Measurements from ENCODE around the gene MYADML2.

The MYADML2 gene

DNA sequence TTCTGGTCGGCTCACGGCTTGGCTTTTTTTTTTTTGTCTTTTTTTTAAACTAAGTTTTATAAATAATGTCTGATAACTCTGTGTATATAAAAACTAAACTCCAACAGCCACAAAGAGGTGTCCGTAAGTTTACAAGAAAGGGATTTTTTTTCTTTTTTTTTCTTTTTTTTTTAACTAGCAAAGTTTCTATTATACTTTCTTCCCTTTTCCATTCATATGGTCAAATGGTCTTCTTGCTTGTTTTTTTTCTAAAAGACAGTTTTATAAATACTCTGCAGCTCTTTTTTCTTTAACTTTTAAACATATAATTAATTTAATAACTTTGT, 25.5 kb downstream of the MYADML2 start:
- TF ChIP-seq, protein P1, sequence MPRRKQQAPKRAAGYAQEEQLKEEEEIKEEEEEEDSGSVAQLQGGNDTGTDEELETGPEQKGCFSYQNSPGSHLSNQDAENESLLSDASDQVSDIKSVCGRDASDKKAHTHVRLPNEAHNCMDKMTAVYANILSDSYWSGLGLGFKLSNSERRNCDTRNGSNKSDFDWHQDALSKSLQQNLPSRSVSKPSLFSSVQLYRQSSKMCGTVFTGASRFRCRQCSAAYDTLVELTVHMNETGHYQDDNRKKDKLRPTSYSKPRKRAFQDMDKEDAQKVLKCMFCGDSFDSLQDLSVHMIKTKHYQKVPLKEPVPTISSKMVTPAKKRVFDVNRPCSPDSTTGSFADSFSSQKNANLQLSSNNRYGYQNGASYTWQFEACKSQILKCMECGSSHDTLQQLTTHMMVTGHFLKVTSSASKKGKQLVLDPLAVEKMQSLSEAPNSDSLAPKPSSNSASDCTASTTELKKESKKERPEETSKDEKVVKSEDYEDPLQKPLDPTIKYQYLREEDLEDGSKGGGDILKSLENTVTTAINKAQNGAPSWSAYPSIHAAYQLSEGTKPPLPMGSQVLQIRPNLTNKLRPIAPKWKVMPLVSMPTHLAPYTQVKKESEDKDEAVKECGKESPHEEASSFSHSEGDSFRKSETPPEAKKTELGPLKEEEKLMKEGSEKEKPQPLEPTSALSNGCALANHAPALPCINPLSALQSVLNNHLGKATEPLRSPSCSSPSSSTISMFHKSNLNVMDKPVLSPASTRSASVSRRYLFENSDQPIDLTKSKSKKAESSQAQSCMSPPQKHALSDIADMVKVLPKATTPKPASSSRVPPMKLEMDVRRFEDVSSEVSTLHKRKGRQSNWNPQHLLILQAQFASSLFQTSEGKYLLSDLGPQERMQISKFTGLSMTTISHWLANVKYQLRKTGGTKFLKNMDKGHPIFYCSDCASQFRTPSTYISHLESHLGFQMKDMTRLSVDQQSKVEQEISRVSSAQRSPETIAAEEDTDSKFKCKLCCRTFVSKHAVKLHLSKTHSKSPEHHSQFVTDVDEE (CRISPR knock-in tag; IDR thresholded peaks at IDR 0.05), result no peak
- no peak for TF ChIP-seq PPARA (CRISPR knock-in tag; IDR thresholded peaks at IDR 0.05; ENCODE audit: borderline replicate concordance)
- no peak for TF ChIP-seq ZFP3 (CRISPR knock-in tag; IDR thresholded peaks at IDR 0.05)
- no peak for TF ChIP-seq CSDC2 (CRISPR knock-in tag; IDR thresholded peaks at IDR 0.05)
- TF ChIP-seq TOX (CRISPR knock-in tag; IDR thresholded peaks at IDR 0.05; ENCODE audit: borderline replicate concordance), result no peak
- TF ChIP-seq, protein P2, sequence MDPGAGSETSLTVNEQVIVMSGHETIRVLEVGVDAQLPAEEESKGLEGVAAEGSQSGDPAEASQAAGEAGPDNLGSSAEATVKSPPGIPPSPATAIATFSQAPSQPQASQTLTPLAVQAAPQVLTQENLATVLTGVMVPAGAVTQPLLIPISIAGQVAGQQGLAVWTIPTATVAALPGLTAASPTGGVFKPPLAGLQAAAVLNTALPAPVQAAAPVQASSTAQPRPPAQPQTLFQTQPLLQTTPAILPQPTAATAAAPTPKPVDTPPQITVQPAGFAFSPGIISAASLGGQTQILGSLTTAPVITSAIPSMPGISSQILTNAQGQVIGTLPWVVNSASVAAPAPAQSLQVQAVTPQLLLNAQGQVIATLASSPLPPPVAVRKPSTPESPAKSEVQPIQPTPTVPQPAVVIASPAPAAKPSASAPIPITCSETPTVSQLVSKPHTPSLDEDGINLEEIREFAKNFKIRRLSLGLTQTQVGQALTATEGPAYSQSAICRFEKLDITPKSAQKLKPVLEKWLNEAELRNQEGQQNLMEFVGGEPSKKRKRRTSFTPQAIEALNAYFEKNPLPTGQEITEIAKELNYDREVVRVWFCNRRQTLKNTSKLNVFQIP (CRISPR knock-in tag; IDR thresholded peaks at IDR 0.05; ENCODE audit: borderline replicate concordance, low read depth), result no peak
- no peak for TF ChIP-seq BACH2 (CRISPR knock-in tag; IDR thresholded peaks at IDR 0.05; ENCODE audit: borderline replicate concordance)
- TF ChIP-seq OSR1 (CRISPR knock-in tag; IDR thresholded peaks at IDR 0.05), result no peak
- no peak for TF ChIP-seq ZNF70 (CRISPR knock-in tag; IDR thresholded peaks at IDR 0.05)
- TF ChIP-seq GLIS3 (CRISPR knock-in tag; IDR thresholded peaks at IDR 0.05), result no peak
- no peak for TF ChIP-seq ISL1 (CRISPR knock-in tag; IDR thresholded peaks at IDR 0.05)
- TF ChIP-seq ZFP30 (CRISPR knock-in tag; IDR thresholded peaks at IDR 0.05), result no peak
- no peak for TF ChIP-seq RARB (CRISPR knock-in tag; IDR thresholded peaks at IDR 0.05)
- no peak for TF ChIP-seq TCF4 (CRISPR knock-in tag; IDR thresholded peaks at IDR 0.05; ENCODE audit: borderline replicate concordance)
- TF ChIP-seq ESRRG (CRISPR knock-in tag; IDR thresholded peaks at IDR 0.05), result no peak
- no peak for TF ChIP-seq ZC3H10 (CRISPR knock-in tag; IDR thresholded peaks at IDR 0.05)
- no peak for TF ChIP-seq ZNF565 (CRISPR knock-in tag; conservative IDR thresholded peaks at IDR 0.05; ENCODE audit: low read depth)
- TF ChIP-seq, protein P3, sequence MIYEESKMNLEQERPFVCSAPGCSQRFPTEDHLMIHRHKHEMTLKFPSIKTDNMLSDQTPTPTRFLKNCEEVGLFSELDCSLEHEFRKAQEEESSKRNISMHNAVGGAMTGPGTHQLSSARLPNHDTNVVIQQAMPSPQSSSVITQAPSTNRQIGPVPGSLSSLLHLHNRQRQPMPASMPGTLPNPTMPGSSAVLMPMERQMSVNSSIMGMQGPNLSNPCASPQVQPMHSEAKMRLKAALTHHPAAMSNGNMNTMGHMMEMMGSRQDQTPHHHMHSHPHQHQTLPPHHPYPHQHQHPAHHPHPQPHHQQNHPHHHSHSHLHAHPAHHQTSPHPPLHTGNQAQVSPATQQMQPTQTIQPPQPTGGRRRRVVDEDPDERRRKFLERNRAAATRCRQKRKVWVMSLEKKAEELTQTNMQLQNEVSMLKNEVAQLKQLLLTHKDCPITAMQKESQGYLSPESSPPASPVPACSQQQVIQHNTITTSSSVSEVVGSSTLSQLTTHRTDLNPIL (CRISPR knock-in tag; IDR thresholded peaks at IDR 0.05; ENCODE audit: low read depth), result no peak
- no peak for TF ChIP-seq ZNF8 (CRISPR knock-in tag; IDR thresholded peaks at IDR 0.05)
- no peak for TF ChIP-seq SNAI2 (CRISPR knock-in tag; IDR thresholded peaks at IDR 0.05)
- ATAC-seq, result no peak

DNA sequence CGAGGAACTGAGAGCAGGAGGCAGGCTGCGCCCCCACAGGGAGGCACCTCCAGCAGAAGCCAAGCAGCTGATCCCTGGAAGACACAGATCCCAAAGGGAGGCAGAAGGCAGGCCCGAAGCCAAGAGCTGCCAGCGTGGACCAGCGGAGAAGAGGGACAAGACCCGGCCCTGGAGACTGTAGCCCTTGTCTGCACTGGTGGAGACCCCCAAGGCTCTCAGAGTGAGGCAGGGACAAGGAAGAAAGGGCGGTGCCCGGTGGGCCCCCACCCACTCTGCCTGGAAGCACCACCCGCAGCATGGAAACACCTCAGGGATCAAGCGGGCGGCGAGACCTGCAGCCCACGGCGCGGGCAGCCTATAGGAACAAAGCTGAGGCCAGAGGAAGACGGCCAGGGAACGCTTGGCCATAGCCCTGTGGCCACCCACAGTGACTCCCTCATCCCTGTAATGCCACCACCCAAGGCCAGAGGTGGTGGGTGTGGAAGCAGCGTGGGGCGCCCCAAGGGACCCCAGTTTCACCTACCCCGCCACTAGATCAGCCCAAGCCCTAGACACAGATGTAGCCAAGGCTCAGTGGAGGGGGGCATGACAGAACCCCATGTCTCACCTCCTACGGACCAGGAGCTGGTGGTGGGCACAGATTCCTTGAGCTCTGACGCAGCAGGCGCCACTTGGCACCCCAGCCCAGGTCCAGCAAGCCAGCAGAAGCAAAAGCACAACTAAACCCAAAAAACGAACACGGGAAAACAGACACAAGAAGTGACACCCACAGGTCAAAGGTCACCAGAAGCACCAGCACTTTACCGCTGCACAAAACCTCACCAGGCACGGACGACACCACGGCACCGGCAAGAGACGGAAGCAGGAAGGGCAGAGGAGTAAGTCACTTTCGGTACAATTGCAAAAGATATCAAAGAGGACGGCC, 26.2 kb downstream of the MYADML2 start:
- ATAC-seq, result no peak
- no peak for TF ChIP-seq CSDC2 (CRISPR knock-in tag; IDR thresholded peaks at IDR 0.05)
- TF ChIP-seq OSR1 (CRISPR knock-in tag; IDR thresholded peaks at IDR 0.05), result no peak
- TF ChIP-seq RARB (CRISPR knock-in tag; IDR thresholded peaks at IDR 0.05), result no peak
- no peak for TF ChIP-seq ZNF565 (CRISPR knock-in tag; conservative IDR thresholded peaks at IDR 0.05; ENCODE audit: low read depth)
- TF ChIP-seq ZC3H10 (CRISPR knock-in tag; IDR thresholded peaks at IDR 0.05), result no peak
- TF ChIP-seq TCF4 (CRISPR knock-in tag; IDR thresholded peaks at IDR 0.05; ENCODE audit: borderline replicate concordance), result no peak
- TF ChIP-seq, protein P3 (CRISPR knock-in tag; IDR thresholded peaks at IDR 0.05; ENCODE audit: low read depth), result no peak
- no peak for TF ChIP-seq ZNF70 (CRISPR knock-in tag; IDR thresholded peaks at IDR 0.05)
- no peak for TF ChIP-seq ARNTL (CRISPR knock-in tag; IDR thresholded peaks at IDR 0.05; ENCODE audit: borderline replicate concordance, low read depth)
- no peak for TF ChIP-seq ZFP30 (CRISPR knock-in tag; IDR thresholded peaks at IDR 0.05)
- TF ChIP-seq, protein P4, sequence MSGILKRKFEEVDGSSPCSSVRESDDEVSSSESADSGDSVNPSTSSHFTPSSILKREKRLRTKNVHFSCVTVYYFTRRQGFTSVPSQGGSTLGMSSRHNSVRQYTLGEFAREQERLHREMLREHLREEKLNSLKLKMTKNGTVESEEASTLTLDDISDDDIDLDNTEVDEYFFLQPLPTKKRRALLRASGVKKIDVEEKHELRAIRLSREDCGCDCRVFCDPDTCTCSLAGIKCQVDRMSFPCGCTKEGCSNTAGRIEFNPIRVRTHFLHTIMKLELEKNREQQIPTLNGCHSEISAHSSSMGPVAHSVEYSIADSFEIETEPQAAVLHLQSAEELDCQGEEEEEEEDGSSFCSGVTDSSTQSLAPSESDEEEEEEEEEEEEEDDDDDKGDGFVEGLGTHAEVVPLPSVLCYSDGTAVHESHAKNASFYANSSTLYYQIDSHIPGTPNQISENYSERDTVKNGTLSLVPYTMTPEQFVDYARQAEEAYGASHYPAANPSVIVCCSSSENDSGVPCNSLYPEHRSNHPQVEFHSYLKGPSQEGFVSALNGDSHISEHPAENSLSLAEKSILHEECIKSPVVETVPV (CRISPR knock-in tag; IDR thresholded peaks at IDR 0.05), result no peak
- TF ChIP-seq, protein P5, sequence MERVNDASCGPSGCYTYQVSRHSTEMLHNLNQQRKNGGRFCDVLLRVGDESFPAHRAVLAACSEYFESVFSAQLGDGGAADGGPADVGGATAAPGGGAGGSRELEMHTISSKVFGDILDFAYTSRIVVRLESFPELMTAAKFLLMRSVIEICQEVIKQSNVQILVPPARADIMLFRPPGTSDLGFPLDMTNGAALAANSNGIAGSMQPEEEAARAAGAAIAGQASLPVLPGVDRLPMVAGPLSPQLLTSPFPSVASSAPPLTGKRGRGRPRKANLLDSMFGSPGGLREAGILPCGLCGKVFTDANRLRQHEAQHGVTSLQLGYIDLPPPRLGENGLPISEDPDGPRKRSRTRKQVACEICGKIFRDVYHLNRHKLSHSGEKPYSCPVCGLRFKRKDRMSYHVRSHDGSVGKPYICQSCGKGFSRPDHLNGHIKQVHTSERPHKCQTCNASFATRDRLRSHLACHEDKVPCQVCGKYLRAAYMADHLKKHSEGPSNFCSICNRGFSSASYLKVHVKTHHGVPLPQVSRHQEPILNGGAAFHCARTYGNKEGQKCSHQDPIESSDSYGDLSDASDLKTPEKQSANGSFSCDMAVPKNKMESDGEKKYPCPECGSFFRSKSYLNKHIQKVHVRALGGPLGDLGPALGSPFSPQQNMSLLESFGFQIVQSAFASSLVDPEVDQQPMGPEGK (CRISPR knock-in tag; IDR thresholded peaks at IDR 0.05; ENCODE audit: borderline replicate concordance), result no peak

Data from SK-N-SH treated with all-trans-retinoic acid at 6 μM for 48 hours (cell line).